ENCODE measurements around the gene GAP43.
"Not testable (repeated sequence)": the region's sequence is repeated elsewhere in the genome, so short reads cannot be mapped to it uniquely, and the experiment has no call there.

Gene GAP43

GRCh38 chr3:115698851-115699591 is 75.7 kb downstream of the GAP43 start:
- no peak for DNase-seq (ENCODE audit: low read depth)

GRCh38 chr3:115699706-115700105 is 76.4 kb downstream of the GAP43 start:
- DNase-seq (ENCODE audit: low read depth), result no peak

GRCh38 chr3:115702598-115702997 is 79.3 kb downstream of the GAP43 start:
- DNase-seq (ENCODE audit: low read depth), result no peak

GRCh38 chr3:115704661-115705338 is 81.5 kb downstream of the GAP43 start:
- no peak for DNase-seq (ENCODE audit: low read depth)

- no peak for DNase-seq (ENCODE audit: low read depth)
Observed at GRCh38 chr3:115706311-115706829, 83.1 kb downstream of the GAP43 start.

- no peak for DNase-seq (ENCODE audit: low read depth)
Observed at GRCh38 chr3:115708540-115708939, 85.2 kb downstream of the GAP43 start.

- no peak for DNase-seq (ENCODE audit: low read depth)
Observed at GRCh38 chr3:115709093-115709492, 85.8 kb downstream of the GAP43 start.

- no peak for DNase-seq (ENCODE audit: low read depth)
Observed at GRCh38 chr3:115709931-115710330, 86.6 kb downstream of the GAP43 start.

- DNase-seq (ENCODE audit: low read depth), result no peak
Observed at GRCh38 chr3:115710799-115711198, 87.5 kb downstream of the GAP43 start.

- DNase-seq (ENCODE audit: low read depth), result no peak
Observed at GRCh38 chr3:115712871-115713270, 89.6 kb downstream of the GAP43 start.

GRCh38 chr3:115713284-115713683 is 90.0 kb downstream of the GAP43 start:
- DNase-seq (ENCODE audit: low read depth), result no peak

- no peak for DNase-seq (ENCODE audit: low read depth)
Observed at GRCh38 chr3:115715241-115715745, 92.0 kb downstream of the GAP43 start.

GRCh38 chr3:115720983-115721382 is 97.7 kb downstream of the GAP43 start:
- DNase-seq (ENCODE audit: low read depth), result no peak

GRCh38 chr3:115725800-115726199 is 102.5 kb downstream of the GAP43 start:
- DNase-seq (ENCODE audit: low read depth), result no peak

GRCh38 chr3:115727135-115727534 is 103.8 kb downstream of the GAP43 start:
- no peak for DNase-seq (ENCODE audit: low read depth)

GRCh38 chr3:115728013-115728412 is 104.7 kb downstream of the GAP43 start:
- DNase-seq (ENCODE audit: low read depth), result no peak

- not testable (repeated sequence) for DNase-seq (ENCODE audit: low read depth)
Observed at GRCh38 chr3:115736341-115736740, 113.0 kb downstream of the GAP43 start.

- DNase-seq (ENCODE audit: low read depth), result no peak
Observed at GRCh38 chr3:115741650-115742049, 118.3 kb downstream of the GAP43 start.

- not testable (repeated sequence) for DNase-seq (ENCODE audit: low read depth)
Observed at GRCh38 chr3:115744516-115744915, 121.2 kb downstream of the GAP43 start.

GRCh38 chr3:115752978-115753377 is 129.7 kb downstream of the GAP43 start:
- not testable (repeated sequence) for DNase-seq (ENCODE audit: low read depth)

GRCh38 chr3:115758076-115758763 is 134.9 kb downstream of the GAP43 start:
- DNase-seq (ENCODE audit: low read depth), result no peak

- no peak for DNase-seq (ENCODE audit: low read depth)
Observed at GRCh38 chr3:115760716-115761115, 137.4 kb downstream of the GAP43 start.

- DNase-seq (ENCODE audit: low read depth), result no peak
Observed at GRCh38 chr3:115761927-115762305, 138.6 kb downstream of the GAP43 start.

Measured in activated T-cell treated with anti-CD3 and anti-CD28 coated beads for 24 hours (primary cell).